Parathyroid adenoma (tissue), 2 donors: ENCODE results near the gene ELOVL6.

Experiments used
- H2AFZ ChIP-seq: fragments of 300-600 bp; sonication (generic); one replicate; pipeline ENCODE4 v1.7.0; 2017; ENCODE audit warnings: antibody characterized with exemption, mild to moderate bottlenecking
- H3K27ac ChIP-seq: fragments of 300-600 bp; sonication (generic); one replicate; pipeline ENCODE4 v1.7.0; 2017
- H3K27me3 ChIP-seq: fragments of 300-600 bp; sonication (generic); one replicate; pipeline ENCODE4 v1.7.0; 2017; ENCODE audit warnings: low read length; ENCODE audit not compliant: control insufficient read depth, insufficient read depth
- H3K36me3 ChIP-seq: fragments of 300-600 bp; sonication (generic); one replicate; pipeline ENCODE4 v1.7.0; 2017; ENCODE audit warnings: low read length; ENCODE audit not compliant: control insufficient read depth, insufficient read depth
- H3K4me1 ChIP-seq: fragments of 300-600 bp; sonication (generic); one replicate; pipeline ENCODE4 v1.7.0; 2017; ENCODE audit warnings: control low read depth
- H3K4me2 ChIP-seq: fragments of 300-600 bp; sonication (generic); one replicate; pipeline ENCODE4 v1.7.0; 2017; ENCODE audit warnings: low read length
- H3K4me3 ChIP-seq: fragments of 300-600 bp; sonication (generic); one replicate; pipeline ENCODE4 v1.7.0; 2017; ENCODE audit warnings: low read depth, low read length
- H3K79me2 ChIP-seq: fragments of 300-600 bp; sonication (generic); one replicate; pipeline ENCODE4 v1.7.0; 2017; ENCODE audit warnings: control low read depth
- H3K9ac ChIP-seq: fragments of 300-600 bp; sonication (generic); one replicate; pipeline ENCODE4 v1.7.0; 2017; ENCODE audit warnings: mild to moderate bottlenecking
- H3K9me3 ChIP-seq: fragments of 300-600 bp; sonication (generic); one replicate; pipeline ENCODE4 v1.7.0; 2017; ENCODE audit warnings: low read length; ENCODE audit not compliant: control insufficient read depth
- TF ChIP-seq, protein P1 (sequence below): fragments of 300-600 bp; sonication (generic); IDR thresholded peaks from one replicate; pipeline ENCODE4 v1.7.0; 2017; ENCODE audit warnings: antibody characterized with exemption, mild to moderate bottlenecking
- donor health status: primary hyperparathyroidism.

ELOVL6 gene

DNA sequence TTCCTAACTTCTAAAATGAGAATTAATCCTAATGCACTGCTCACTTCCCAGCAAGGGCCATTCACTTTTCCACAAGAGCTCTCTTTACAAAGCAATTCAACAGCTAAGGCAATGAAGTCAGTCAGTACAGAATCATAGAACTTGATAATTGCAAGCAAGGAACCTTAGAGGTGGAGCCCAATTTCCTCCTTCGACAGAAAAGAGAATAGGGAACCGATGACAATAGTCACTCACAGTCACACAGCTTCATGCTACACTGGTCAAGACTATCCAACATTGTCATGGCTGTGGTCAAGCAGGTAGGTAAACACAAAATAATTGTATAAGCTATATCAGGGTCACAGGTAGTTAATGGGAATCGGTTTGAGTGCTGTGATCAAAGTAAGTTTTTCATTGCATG, 90.0 kb downstream of the ELOVL6 start:
- H3K36me3 ChIP-seq, result no peaks in the 10 kb centered on the region
- no peak overlapping the region for H3K4me2 ChIP-seq
- TF ChIP-seq, protein P1, sequence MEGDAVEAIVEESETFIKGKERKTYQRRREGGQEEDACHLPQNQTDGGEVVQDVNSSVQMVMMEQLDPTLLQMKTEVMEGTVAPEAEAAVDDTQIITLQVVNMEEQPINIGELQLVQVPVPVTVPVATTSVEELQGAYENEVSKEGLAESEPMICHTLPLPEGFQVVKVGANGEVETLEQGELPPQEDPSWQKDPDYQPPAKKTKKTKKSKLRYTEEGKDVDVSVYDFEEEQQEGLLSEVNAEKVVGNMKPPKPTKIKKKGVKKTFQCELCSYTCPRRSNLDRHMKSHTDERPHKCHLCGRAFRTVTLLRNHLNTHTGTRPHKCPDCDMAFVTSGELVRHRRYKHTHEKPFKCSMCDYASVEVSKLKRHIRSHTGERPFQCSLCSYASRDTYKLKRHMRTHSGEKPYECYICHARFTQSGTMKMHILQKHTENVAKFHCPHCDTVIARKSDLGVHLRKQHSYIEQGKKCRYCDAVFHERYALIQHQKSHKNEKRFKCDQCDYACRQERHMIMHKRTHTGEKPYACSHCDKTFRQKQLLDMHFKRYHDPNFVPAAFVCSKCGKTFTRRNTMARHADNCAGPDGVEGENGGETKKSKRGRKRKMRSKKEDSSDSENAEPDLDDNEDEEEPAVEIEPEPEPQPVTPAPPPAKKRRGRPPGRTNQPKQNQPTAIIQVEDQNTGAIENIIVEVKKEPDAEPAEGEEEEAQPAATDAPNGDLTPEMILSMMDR, result no peak
- H3K27me3 ChIP-seq, result no peaks in the 10 kb centered on the region
- no peak overlapping the region for H3K4me3 ChIP-seq
- no peaks in the 10 kb centered on the region for H3K9me3 ChIP-seq
- H3K9ac ChIP-seq, result no peak overlapping the region
- no peaks in the 10 kb centered on the region for H3K79me2 ChIP-seq
- no peak overlapping the region for H2AFZ ChIP-seq
- no peaks in the 10 kb centered on the region for H3K4me1 ChIP-seq
- no peak overlapping the region for H3K27ac ChIP-seq

DNA sequence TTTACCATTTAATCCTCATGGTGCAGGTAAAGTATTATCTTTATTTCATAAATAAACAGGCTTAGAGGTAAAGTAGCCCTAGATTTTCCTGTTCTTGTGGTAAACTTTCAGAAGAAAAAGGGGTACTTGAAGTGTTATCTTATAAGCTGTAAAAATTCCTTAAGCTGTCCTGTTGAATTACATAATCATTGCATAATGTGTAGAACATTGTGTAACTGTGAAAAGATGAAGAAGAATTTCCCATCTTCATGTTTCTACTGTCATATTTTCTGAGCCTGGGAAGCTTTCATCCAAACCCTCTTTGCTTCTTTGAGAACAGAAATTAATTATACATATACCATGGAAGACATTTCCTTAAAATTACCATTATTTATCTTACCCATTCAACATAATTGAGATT, 90.5 kb downstream of the ELOVL6 start:
- no peaks in the 10 kb centered on the region for H3K27me3 ChIP-seq
- no peak overlapping the region for H2AFZ ChIP-seq
- no peak overlapping the region for H3K4me3 ChIP-seq
- no peaks in the 10 kb centered on the region for H3K4me1 ChIP-seq
- H3K27ac ChIP-seq, result no peak overlapping the region
- H3K4me2 ChIP-seq, result no peak overlapping the region
- H3K36me3 ChIP-seq, result no peaks in the 10 kb centered on the region
- TF ChIP-seq, protein P1, result no peak
- H3K79me2 ChIP-seq, result no peaks in the 10 kb centered on the region
- H3K9me3 ChIP-seq, result no peaks in the 10 kb centered on the region
- no peak overlapping the region for H3K9ac ChIP-seq

DNA sequence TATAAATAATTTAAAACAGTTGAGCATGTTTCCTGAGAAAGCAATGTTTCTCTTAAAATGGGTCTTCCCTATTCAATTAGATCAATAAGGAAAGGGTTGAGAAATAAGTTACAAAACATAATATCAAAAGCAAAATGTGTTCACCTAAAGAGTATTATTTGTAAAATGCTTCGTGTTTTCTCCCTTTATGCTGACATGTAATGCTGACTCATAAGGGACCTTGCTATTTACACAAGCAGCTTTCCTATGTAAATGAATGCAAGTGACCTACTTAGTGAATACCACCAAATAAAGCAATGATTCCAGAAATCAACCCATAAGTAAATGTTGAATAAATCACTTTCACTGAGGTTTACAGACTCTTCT, 91.5 kb downstream of the ELOVL6 start:
- no peak overlapping the region for H3K9ac ChIP-seq
- no peak overlapping the region for H3K4me2 ChIP-seq
- no peaks in the 10 kb centered on the region for H3K4me1 ChIP-seq
- no peaks in the 10 kb centered on the region for H3K27me3 ChIP-seq
- H3K9me3 ChIP-seq, result no peaks in the 10 kb centered on the region
- TF ChIP-seq, protein P1, result no peak
- no peaks in the 10 kb centered on the region for H3K36me3 ChIP-seq
- no peak overlapping the region for H3K27ac ChIP-seq
- H3K79me2 ChIP-seq, result no peaks in the 10 kb centered on the region
- H3K4me3 ChIP-seq, result no peak overlapping the region
- H2AFZ ChIP-seq, result no peak overlapping the region

DNA sequence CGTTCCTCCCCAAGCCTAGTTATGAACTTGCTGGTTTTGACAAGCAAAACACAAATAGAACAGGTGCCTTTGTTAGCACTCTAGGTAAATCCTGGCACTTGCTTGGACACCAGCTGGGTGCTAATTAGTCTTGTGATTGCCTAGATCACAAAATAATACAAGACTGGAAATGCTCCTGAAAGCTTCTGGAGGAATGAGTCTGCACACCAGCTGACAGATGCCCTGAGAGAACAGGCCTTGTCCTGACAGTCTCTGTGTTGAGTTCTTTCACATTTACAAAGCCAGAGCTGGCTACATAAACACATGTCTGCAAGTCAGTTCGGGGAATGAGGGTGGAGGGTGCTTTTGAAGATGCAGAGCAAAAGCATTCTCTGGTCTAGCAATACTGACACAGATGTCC, 93.8 kb downstream of the ELOVL6 start:
- Histone ChIP-seq H3K79me2 (no peaks in the 10 kb centered on the region), H3K4me1 (no peaks in the 10 kb centered on the region), H3K4me3 (no peak overlapping the region), H2AFZ (no peak overlapping the region), H3K4me2 (no peak overlapping the region), H3K9me3 (no peaks in the 10 kb centered on the region), H3K27ac (no peak overlapping the region), H3K9ac (no peak overlapping the region), H3K27me3 (no peaks in the 10 kb centered on the region), H3K36me3 (no peaks in the 10 kb centered on the region)
- TF ChIP-seq, protein P1, result no peak

DNA sequence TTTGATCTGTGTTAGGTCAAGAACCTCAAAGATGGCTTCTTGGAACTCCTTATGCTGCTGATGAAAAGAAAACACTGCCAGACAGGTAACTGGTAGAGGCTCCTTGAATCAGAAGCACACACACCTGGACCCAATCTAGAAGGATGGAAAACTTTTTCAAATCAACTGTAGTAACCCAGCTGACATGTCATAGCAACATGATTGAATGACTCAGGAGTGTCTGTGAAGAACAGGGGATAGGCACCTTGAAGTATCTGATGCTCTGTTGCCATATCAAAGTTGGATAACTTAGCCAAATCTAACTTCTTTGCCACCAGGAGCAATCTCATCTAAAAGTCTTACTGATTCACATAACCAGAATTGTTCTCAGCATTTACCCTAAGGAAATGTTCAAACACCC, 98.8 kb downstream of the ELOVL6 start:
- Histone ChIP-seq H3K9me3 (no peaks in the 10 kb centered on the region), H3K4me2 (no peak overlapping the region), H3K79me2 (no peaks in the 10 kb centered on the region), H3K36me3 (no peaks in the 10 kb centered on the region), H3K27ac (no peak overlapping the region), H3K4me1 (no peaks in the 10 kb centered on the region), H2AFZ (no peak overlapping the region), H3K9ac (no peak overlapping the region), H3K27me3 (no peaks in the 10 kb centered on the region), H3K4me3 (no peak overlapping the region)
- TF ChIP-seq, protein P1, result no peak
